Retina (tissue), 1 donor: ENCODE measurements around the gene ARRDC1.
"Not testable (repeated sequence)": the region's sequence is repeated elsewhere in the genome, so short reads cannot be mapped to it uniquely, and the experiment has no call there.

Experiments used
- DNase-seq: peaks from one replicate; pipeline ENCODE4 v3.0.0-alpha.2; 2016

ARRDC1 gene, protein sequence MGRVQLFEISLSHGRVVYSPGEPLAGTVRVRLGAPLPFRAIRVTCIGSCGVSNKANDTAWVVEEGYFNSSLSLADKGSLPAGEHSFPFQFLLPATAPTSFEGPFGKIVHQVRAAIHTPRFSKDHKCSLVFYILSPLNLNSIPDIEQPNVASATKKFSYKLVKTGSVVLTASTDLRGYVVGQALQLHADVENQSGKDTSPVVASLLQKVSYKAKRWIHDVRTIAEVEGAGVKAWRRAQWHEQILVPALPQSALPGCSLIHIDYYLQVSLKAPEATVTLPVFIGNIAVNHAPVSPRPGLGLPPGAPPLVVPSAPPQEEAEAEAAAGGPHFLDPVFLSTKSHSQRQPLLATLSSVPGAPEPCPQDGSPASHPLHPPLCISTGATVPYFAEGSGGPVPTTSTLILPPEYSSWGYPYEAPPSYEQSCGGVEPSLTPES

DNA sequence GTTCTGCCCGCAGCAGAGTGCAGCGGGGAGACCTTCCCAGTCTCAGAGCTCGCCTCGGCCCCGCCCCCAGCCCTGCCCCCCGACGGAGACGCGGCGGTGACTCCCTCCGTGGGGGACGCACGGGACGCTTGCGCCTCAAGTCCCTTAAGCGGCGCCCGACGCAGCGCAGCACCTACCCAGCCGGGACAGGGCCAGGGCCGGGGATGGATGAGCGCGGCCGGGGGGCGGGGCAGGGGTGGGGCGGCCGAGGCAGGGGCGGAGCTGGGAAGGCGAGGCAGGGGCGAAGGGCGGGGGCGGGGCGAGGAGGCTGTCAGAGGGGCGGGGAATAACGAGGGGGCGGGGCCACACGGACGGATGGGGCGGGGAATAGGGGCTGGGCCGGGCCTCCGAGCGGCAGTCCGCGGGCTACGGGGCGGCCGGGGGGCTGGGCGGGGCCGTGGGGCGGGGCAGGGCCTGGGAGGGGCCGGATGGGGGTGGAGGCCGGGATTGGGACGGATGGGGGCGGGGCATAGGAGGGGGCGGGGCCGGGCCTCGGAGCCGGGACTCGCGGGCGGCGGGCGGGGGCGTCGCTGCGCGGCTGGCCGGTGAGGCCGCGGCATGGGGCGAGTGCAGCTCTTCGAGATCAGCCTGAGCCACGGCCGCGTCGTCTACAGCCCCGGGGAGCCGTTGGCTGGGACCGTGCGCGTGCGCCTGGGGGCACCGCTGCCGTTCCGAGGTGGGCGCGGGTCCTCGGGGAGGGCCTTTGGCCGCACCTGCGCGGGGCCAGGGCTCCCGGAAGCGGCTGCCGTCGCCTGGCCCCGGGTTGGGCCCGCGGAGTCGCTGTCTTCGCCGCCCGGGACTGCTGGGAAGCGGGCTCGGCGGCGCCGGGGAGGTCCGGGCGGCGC is at the start of gene ARRDC1:
Gene ARRDC1 (plus strand): TSS at position 566 of the 884 bp plus-strand sequence. CDS start 32 bp downstream, at position 598.
- peak; percentile 68 for DNase-seq

- DNase-seq: no peak
These were observed 49.2 kb upstream of the ARRDC1 start for GRCh38 chr9:137556069-137556838.

- DNase-seq: no peak
These were observed 47.4 kb upstream of the ARRDC1 start for GRCh38 chr9:137558127-137558526.

DNA sequence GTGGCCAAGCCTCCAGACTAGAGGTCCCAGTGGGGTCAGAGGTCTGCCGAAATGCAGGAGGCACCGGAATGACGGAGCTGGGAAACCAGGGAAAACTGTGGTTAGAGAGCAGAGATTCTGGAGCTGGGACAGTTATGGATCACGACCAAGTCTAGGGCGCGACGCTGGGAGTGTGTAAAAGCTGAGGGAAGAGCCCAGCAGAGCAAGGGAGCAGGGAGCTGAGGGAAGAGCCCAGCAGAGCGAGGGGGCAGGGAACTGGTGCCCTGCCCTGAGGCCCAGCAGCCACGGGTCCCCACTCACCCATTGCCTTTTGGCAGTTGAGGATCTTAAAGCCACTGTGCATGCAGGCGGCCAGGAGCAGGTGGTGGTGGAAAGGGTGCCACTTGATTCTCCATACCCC is 41.4 kb upstream of the ARRDC1 start:
- no peak for DNase-seq

- no peak for DNase-seq
These were observed 40.6 kb upstream of the ARRDC1 start for GRCh38 chr9:137564817-137565411.

DNA sequence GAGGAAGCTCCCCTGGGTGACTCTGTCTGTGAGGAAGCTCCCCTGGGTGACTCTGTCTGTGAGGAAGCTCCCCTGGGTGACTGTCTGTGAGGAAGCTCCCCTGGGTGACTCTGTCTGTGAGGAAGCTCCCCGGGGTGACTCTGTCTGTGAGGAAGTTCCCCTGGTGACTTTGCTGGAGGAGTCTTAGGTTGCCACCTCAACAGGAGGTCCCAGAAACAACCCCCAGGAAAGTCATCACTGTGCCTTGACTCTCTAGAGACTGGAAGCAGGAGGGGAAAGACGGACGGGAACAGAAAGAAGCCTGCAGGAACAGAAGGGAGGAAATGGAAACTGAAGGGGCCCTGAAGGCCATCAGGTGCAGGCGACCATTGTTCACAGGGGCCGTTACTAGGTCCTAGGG is 37.0 kb upstream of the ARRDC1 start:
- DNase-seq: not testable (repeated sequence)

- no peak for DNase-seq
These were observed 35.8 kb upstream of the ARRDC1 start for GRCh38 chr9:137569609-137570203.

- DNase-seq: no peak
These were observed 34.9 kb upstream of the ARRDC1 start for GRCh38 chr9:137570566-137570965.

GRCh38 chr9:137574192-137574591 is 31.3 kb upstream of the ARRDC1 start:
- DNase-seq: no peak

GRCh38 chr9:137575364-137575715 is 30.1 kb upstream of the ARRDC1 start:
- DNase-seq: no peak

- no peak for DNase-seq
These were observed 29.6 kb upstream of the ARRDC1 start for GRCh38 chr9:137575716-137576411.

GRCh38 chr9:137578518-137579258 is 26.8 kb upstream of the ARRDC1 start, which contains the start of gene DPH7:
Gene DPH7 (minus strand): TSS chr9:137578925. CDS start chr9:137578777, 148 bp downstream.
- DNase-seq: peak; percentile 96

DNA sequence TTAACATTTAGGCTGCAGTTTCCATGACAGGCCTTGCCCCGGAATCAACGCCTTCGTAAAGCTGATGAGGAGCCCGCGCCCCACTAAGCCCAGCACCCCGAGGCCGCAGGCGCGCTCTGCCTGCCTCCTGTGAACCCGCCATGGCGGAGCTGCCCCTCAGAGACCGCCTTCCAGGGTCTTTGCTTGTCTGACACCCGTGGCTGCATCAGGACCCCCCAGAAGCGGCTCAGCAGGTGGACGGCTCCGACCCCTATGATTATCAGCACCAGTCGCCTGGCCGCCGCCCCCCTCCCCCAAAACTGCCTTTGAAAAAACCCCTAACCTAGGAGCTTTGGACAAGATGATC is 26.3 kb upstream of the ARRDC1 start:
- no peak for DNase-seq

GRCh38 chr9:137580209-137580953 is 25.1 kb upstream of the ARRDC1 start:
- no peak for DNase-seq

DNA sequence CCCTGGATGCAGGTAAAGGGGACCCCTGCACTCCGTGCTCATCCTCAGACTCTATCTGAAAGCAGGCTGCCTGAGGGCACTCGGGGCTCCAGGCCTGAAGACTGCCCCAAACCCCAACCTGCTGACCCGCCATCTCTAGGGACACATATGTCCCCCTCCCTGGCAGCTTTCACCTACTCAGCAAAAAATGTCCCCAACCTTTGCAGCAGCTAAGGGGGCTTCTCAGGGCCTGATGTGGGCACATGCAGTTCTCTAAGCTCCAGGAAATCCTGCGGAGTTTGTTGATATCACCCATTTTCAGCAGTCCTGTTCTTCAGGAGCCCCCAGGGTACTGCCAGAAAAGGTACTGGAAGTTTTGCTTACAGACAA is 24.5 kb upstream of the ARRDC1 start:
- no peak for DNase-seq

DNA sequence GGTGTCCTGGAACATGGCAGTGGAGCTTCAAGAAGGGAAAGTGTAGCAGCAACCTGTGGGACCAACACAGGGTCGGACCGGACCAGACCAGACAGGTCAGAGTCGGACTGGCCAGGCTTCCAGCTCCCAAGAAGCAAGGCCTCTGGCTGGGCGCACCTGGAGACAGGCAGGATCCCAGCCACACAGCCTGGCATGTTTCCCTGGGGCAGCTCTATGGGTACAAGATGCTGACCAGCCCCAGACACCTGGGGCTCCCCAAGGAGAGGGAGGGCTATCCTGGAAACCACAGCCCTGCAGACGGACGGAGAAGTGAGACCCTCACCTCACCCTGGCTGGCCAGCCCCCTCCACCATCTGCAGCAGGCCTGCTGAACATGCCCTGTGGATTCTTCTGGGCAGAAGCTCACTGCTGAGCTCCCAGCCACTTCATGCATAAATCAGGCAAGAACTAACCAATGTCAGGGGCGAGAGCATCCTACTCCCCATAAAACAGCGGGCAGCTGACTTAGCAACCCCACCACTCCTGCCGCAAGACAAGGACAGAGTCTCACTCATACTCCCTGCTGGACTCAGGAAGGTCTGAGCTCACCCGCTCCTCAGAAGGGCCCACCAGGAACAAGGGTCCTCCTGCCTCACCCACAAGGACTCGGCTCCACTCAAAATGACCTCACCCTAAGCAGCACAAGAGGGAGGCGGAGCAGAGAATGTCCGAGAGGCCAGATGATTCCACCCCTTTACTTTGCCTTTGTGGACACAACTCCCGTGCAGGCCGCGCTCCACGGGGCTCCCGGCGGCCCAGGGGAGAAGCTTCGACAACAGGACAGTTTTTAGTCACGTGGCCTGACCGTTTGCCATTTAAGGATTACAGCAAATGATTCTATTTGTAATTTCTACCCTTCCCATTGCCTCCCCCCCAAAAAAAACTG is 23.9 kb upstream of the ARRDC1 start:
- no peak for DNase-seq

DNA sequence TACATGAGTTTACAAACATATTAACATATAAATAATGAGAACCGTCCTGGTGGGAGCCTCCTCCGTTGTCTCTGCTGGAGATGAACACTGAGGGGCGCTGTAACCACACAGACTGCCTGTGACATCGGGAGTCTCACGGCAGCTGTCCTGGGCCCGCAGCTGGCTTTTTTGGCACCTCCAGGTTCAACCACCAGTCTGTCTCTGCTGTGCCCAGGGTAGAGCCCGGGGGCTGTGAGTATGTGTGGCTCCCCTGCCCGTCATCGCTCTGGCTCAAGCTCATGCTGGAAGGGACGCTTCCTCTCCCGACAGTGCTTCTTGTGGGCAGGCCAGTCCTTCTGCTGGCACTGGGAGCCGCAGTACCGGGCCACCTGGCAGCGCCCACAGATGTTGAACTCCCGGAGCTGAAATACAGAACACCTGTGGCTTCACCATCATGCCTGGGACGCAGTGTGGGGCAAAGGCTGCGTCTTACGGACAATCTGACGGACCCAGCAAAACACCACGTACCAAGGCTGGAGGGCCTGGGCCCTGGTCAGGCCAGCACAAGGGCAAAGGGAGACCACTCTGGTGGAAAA is 23.1 kb upstream of the ARRDC1 start:
- DNase-seq: no peak

DNA sequence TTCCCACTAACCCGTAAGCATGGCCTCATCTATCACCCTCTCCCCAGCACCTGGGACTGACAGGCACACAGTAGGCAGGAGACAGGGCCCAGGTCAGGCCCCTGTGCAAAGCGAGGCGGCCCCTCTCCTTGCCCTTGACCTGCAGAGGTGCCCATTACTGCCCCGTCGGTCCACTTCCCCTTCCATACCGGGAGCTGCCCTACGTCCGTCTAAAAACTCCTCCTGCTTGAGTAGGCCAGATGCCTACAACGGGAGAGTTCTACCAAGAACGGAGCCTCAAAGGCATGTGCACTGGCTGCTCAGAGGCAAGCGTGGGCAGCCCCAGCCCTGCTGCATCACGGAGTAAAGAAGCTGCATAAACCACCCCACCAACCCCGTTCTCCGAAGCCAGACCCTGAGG is 22.1 kb upstream of the ARRDC1 start:
- DNase-seq: no peak

- DNase-seq: no peak
These were observed 21.5 kb upstream of the ARRDC1 start for GRCh38 chr9:137583957-137584356.
